A673 (cell line): ENCODE data around the gene GPER1.

Source experiments
- EZH2 ChIP-seq: fragments of 200-600 bp; sonication (generic); IDR thresholded peaks from 2 replicates; pipeline ENCODE4 v1.6.1; 2017; ENCODE audit warnings: borderline replicate concordance, low read depth, mild to moderate bottlenecking, mixed read lengths, antibody characterized with exemption, low read length; ENCODE audit not compliant: poor library complexity, severe bottlenecking
- TF ChIP-seq, protein P1 (sequence below): fragments of 300-800, 200-600 bp; sonication (generic); conservative IDR thresholded peaks from 2 replicates; pipeline ENCODE4 v1.5.1; 2017; ENCODE audit warnings: low read depth, mild to moderate bottlenecking, antibody characterized with exemption, low read length, moderate library complexity, mixed read lengths

DNA sequence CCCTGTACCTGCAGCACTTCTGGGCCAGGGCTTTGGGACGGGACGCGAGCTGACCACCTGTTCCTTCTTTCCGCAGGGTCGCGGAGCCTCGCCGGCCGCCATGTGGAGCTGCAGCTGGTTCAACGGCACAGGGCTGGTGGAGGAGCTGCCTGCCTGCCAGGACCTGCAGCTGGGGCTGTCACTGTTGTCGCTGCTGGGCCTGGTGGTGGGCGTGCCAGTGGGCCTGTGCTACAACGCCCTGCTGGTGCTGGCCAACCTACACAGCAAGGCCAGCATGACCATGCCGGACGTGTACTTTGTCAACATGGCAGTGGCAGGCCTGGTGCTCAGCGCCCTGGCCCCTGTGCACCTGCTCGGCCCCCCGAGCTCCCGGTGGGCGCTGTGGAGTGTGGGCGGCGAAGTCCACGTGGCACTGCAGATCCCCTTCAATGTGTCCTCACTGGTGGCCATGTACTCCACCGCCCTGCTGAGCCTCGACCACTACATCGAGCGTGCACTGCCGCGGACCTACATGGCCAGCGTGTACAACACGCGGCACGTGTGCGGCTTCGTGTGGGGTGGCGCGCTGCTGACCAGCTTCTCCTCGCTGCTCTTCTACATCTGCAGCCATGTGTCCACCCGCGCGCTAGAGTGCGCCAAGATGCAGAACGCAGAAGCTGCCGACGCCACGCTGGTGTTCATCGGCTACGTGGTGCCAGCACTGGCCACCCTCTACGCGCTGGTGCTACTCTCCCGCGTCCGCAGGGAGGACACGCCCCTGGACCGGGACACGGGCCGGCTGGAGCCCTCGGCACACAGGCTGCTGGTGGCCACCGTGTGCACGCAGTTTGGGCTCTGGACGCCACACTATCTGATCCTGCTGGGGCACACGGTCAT is 30.3 kb upstream of the GPER1 start:
- no peak for TF ChIP-seq EZH2
- TF ChIP-seq, protein P1, sequence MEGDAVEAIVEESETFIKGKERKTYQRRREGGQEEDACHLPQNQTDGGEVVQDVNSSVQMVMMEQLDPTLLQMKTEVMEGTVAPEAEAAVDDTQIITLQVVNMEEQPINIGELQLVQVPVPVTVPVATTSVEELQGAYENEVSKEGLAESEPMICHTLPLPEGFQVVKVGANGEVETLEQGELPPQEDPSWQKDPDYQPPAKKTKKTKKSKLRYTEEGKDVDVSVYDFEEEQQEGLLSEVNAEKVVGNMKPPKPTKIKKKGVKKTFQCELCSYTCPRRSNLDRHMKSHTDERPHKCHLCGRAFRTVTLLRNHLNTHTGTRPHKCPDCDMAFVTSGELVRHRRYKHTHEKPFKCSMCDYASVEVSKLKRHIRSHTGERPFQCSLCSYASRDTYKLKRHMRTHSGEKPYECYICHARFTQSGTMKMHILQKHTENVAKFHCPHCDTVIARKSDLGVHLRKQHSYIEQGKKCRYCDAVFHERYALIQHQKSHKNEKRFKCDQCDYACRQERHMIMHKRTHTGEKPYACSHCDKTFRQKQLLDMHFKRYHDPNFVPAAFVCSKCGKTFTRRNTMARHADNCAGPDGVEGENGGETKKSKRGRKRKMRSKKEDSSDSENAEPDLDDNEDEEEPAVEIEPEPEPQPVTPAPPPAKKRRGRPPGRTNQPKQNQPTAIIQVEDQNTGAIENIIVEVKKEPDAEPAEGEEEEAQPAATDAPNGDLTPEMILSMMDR, result no peak
